ENCODE data around the gene MARF1.
"Not testable (repeated sequence)": the region's sequence is repeated elsewhere in the genome, so short reads cannot be mapped to it uniquely, and the experiment has no call there.

Gene MARF1

GRCh38 chr16:15573274-15573895, 69.6 kb downstream of the MARF1 start:
- no peak for DNase-seq (ENCODE audit: low read depth in 2 of 2)

- DNase-seq (ENCODE audit: low read depth in 2 of 2) = no peak
Observed at GRCh38 chr16:15572329-15573001, 70.5 kb downstream of the MARF1 start.

GRCh38 chr16:15571557-15571956, 71.4 kb downstream of the MARF1 start:
- DNase-seq (ENCODE audit: low read depth in 2 of 2) = no peak

GRCh38 chr16:15570666-15571065, 72.3 kb downstream of the MARF1 start:
- DNase-seq (ENCODE audit: low read depth in 2 of 2) = not testable (repeated sequence)

GRCh38 chr16:15567823-15568222, 75.1 kb downstream of the MARF1 start:
- DNase-seq (ENCODE audit: low read depth in 2 of 2) = no peak

- DNase-seq (ENCODE audit: low read depth in 2 of 2) = no peak
Observed at GRCh38 chr16:15566095-15566494, 76.9 kb downstream of the MARF1 start.

GRCh38 chr16:15564604-15565339, 78.2 kb downstream of the MARF1 start:
- no peak for DNase-seq (ENCODE audit: low read depth in 2 of 2)

- no peak for DNase-seq (ENCODE audit: low read depth in 2 of 2)
Observed at GRCh38 chr16:15559176-15559575, 83.8 kb downstream of the MARF1 start.

GRCh38 chr16:15557258-15557657, 85.7 kb downstream of the MARF1 start:
- DNase-seq (ENCODE audit: low read depth in 2 of 2) = no peak

- no peak for DNase-seq (ENCODE audit: low read depth in 2 of 2)
Observed at GRCh38 chr16:15556130-15556529, 86.8 kb downstream of the MARF1 start.

GRCh38 chr16:15553313-15554088, 89.5 kb downstream of the MARF1 start:
- no peak for DNase-seq (ENCODE audit: low read depth in 2 of 2)

GRCh38 chr16:15552507-15552906, 90.4 kb downstream of the MARF1 start:
- DNase-seq (ENCODE audit: low read depth in 2 of 2) = no peak

GRCh38 chr16:15548482-15548891, 94.5 kb downstream of the MARF1 start:
- no peak for DNase-seq (ENCODE audit: low read depth in 2 of 2)

- no peak for DNase-seq (ENCODE audit: low read depth in 2 of 2)
Observed at GRCh38 chr16:15547768-15548096, 95.2 kb downstream of the MARF1 start.

GRCh38 chr16:15547072-15547767, 95.7 kb downstream of the MARF1 start:
- DNase-seq (ENCODE audit: low read depth in 2 of 2) = not testable (repeated sequence)

GRCh38 chr16:15545544-15545943, 97.4 kb downstream of the MARF1 start:
- DNase-seq (ENCODE audit: low read depth in 2 of 2) = no peak

GRCh38 chr16:15544405-15544804, 98.5 kb downstream of the MARF1 start:
- DNase-seq (ENCODE audit: low read depth in 2 of 2) = no peak
